ENCODE data around the gene RGL2. TPM values are rescaled to one million over a fixed set of nuclear protein-coding genes. Genes with fewer than 3 reads are reported as not detected.

Gene RGL2
- total RNA-seq, 1 experiment from 2014 or later: 84.4 TPM

- no TSS peak for BruUV-seq (replicated peaks)
- TF ChIP-seq POLR2AphosphoS5 (IDR thresholded peaks at IDR 0.05; ENCODE audit: low read depth, low read length): no peak
- TF ChIP-seq TCF7L2 (IDR thresholded peaks at IDR 0.05; ENCODE audit: low read depth, low read length): no peak
- TF ChIP-seq REST (IDR thresholded peaks at IDR 0.05; ENCODE audit: insufficient read depth in 1 of 2, low read depth in 2 of 2, low read length in 1 of 2): no peak
- no peak for TF ChIP-seq CTCF (IDR thresholded peaks at IDR 0.05)
- no peak for TF ChIP-seq SIN3A (IDR thresholded peaks at IDR 0.05; ENCODE audit: borderline replicate concordance, insufficient read depth, low read depth, low read length)
- H3K27ac ChIP-seq (ENCODE audit: low read length): peak overlapping the region; percentile 84
- H3K4me1 ChIP-seq (ENCODE audit: control insufficient read depth, insufficient read depth, low read length): peaks cover 53% of the 10 kb centered on the region
- H3K4me3 ChIP-seq (ENCODE audit: low read depth in 2 of 2, low read length in 2 of 2): no peak overlapping the region
- DNase-seq (ENCODE audit: low read depth, low spot score) (no peak), ATAC-seq (no peak)
- peaks cover 10% of the 10 kb centered on the region for H3K36me3 ChIP-seq (ENCODE audit: control insufficient read depth, insufficient read depth, low read length)
- in situ Hi-C loops (cut with HindIII; ENCODE audit: low pct_unique_long_range_greater_than_20kb, low sequenced_read_pairs) (no loop called here), intact Hi-C loops (cut with micrococcal nuclease; ENCODE audit: unreplicated experiment) (no loop called here)
- CTCF ChIA-PET: no interaction called here
- POLR2A ChIA-PET: interaction anchor here (2.4 kb wide), 1 partner anchor 10 kb away, joined by 11 read pairs; the partner anchor contains the start of genes PFDN6 and WDR46
- H3K27me3 ChIP-seq (ENCODE audit: control insufficient read depth, insufficient read depth, low read length): no peaks in the 10 kb centered on the region
- H3K9me3 ChIP-seq (ENCODE audit: control insufficient read depth, insufficient read depth, low read depth, low read length): no peaks in the 10 kb centered on the region
Measured at GRCh38 chr6:33278810-33279209, 19.9 kb downstream of the RGL2 start.

GRCh38 chr6:33278392-33278741 is 20.4 kb downstream of the RGL2 start:
- TF ChIP-seq SIN3A (IDR thresholded peaks at IDR 0.05; ENCODE audit: borderline replicate concordance, insufficient read depth, low read depth, low read length): no peak
- TF ChIP-seq REST (IDR thresholded peaks at IDR 0.05; ENCODE audit: insufficient read depth in 1 of 2, low read depth in 2 of 2, low read length in 1 of 2): no peak
- TF ChIP-seq POLR2AphosphoS5 (IDR thresholded peaks at IDR 0.05; ENCODE audit: low read depth, low read length): no peak; the same call in 1 of the 2 replicates
- no peak for TF ChIP-seq CTCF (IDR thresholded peaks at IDR 0.05)
- Histone ChIP-seq H3K4me1 (ENCODE audit: control insufficient read depth, insufficient read depth, low read length) (peaks cover 53% of the 10 kb centered on the region), H3K27ac (ENCODE audit: low read length) (peak overlapping the region; percentile 84), H3K36me3 (ENCODE audit: control insufficient read depth, insufficient read depth, low read length) (peaks cover 10% of the 10 kb centered on the region), H3K9me3 (ENCODE audit: control insufficient read depth, insufficient read depth, low read depth, low read length) (no peaks in the 10 kb centered on the region), H3K27me3 (ENCODE audit: control insufficient read depth, insufficient read depth, low read length) (no peaks in the 10 kb centered on the region), H3K4me3 (ENCODE audit: low read depth in 2 of 2, low read length in 2 of 2) (no peak overlapping the region; a peak in 1 of 4 replicates)
- DNase-seq (ENCODE audit: low read depth, low spot score) (no peak), ATAC-seq (peak; percentile 6)
- no TSS peak for BruUV-seq (replicated peaks)
- ChIA-PET CTCF (interaction anchor here (1.1 to 2.0 kb wide), 2 partner anchors 21 to 67 kb away, joined by 5 to 9 read pairs; partner anchors contain the start of gene RGL2), POLR2A (interaction anchor here (2.4 kb wide), 1 partner anchor 11 kb away, joined by 11 read pairs; the partner anchor contains the start of genes PFDN6 and WDR46)
- intact Hi-C loops (cut with micrococcal nuclease; ENCODE audit: unreplicated experiment) (no loop called here), in situ Hi-C loops (cut with HindIII; ENCODE audit: low pct_unique_long_range_greater_than_20kb, low sequenced_read_pairs) (no loop called here)
